DND-41 (cell line): ENCODE results near the gene JARID2.

ENCODE experiments used
- CTCF ChIP-seq: IDR thresholded peaks from 2 replicates; pipeline ENCODE4 v1.5.1; 2012; ENCODE audit warnings: borderline replicate concordance, low read length, moderate library complexity, mild to moderate bottlenecking; ENCODE audit not compliant: poor library complexity, severe bottlenecking; ENCODE audit errors: extremely low read depth
- EZH2 ChIP-seq: IDR thresholded peaks from 3 replicates; pipeline ENCODE4 v1.6.1; 2012; ENCODE audit warnings: borderline replicate concordance, low read depth, mild to moderate bottlenecking, moderate library complexity, low read length, inconsistent platforms; ENCODE audit not compliant: severe bottlenecking

GRCh38 chr6:15413466-15414234 lies 167.8 kb downstream of the JARID2 start:
- TF ChIP-seq CTCF (no peak), EZH2 (no peak)
